ENCODE data around the gene RPS6KA4.

DNA sequence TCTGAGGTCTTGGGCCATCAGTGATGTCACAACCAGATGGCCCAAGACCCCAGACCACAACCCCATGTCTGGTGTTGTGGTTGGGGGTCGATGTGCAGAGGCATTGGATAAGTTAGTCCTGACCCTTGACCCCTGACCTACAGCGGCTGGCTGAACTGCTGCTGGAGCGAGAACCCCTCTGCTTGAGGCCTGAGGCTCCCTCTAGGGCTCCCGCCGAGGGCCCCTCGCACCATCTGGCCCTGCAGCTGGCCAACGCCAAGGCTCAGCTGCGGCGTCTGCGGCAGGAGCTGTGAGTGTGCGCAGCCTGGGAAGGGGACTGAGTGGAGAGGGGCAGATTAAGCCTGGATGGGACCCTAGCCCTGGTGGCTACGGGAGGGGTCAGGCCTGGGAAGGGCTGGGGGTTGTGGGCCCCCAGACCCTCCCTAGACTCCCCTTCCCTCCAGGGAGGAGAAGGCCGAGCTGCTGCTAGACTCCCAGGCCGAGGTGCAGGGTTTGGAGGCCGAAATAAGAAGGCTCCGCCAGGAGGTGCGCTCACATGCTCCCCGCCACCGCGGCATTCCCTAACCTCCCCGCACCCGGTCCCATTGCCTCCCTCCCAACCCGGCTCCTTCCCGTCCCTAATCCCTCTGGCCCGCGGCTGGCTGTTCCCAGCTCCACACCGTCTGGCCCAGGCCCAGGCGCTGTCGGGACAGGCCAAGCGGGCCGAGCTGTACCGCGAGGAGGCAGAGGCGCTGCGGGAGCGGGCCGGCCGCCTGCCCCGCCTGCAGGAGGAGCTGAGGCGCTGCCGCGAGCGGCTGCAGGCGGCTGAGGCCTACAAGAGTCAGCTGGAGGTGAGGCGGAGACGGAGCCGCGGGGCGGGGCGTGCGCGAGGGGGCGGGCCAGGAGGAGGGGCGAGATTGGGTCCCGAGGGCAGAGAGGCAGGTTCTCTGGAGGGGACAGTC is 16.8 kb upstream of the RPS6KA4 start:
- TF ChIP-seq, protein P1, sequence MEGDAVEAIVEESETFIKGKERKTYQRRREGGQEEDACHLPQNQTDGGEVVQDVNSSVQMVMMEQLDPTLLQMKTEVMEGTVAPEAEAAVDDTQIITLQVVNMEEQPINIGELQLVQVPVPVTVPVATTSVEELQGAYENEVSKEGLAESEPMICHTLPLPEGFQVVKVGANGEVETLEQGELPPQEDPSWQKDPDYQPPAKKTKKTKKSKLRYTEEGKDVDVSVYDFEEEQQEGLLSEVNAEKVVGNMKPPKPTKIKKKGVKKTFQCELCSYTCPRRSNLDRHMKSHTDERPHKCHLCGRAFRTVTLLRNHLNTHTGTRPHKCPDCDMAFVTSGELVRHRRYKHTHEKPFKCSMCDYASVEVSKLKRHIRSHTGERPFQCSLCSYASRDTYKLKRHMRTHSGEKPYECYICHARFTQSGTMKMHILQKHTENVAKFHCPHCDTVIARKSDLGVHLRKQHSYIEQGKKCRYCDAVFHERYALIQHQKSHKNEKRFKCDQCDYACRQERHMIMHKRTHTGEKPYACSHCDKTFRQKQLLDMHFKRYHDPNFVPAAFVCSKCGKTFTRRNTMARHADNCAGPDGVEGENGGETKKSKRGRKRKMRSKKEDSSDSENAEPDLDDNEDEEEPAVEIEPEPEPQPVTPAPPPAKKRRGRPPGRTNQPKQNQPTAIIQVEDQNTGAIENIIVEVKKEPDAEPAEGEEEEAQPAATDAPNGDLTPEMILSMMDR (IDR thresholded peaks at IDR 0.05): peak; percentile 39 to 65 (median 64)
- TF ChIP-seq EP300 (IDR thresholded peaks at IDR 0.05) (no peak), POLR2A (IDR thresholded peaks at IDR 0.05; ENCODE audit: low read depth) (no peak)

All from esophagus muscularis mucosa (tissue), 4 donors.